H1 (cell line): ENCODE data around the gene TMEM86B.

Experiments used
- CTCF ChIP-seq, 3 experiments: IDR thresholded peaks; 1 replicate in 2 of 3; 2 replicates in 1 of 3; pipeline versions ENCODE4 v1.5.1 to v1.6.1; 2011; ENCODE audit warnings: low read length in 3 of 3, mild to moderate bottlenecking in 3 of 3, inconsistent platforms in 2 of 3, low read depth in 1 of 3, moderate library complexity in 1 of 3; ENCODE audit not compliant: insufficient read depth in 1 of 3; ENCODE audit errors: control extremely low read depth in 1 of 3
- EP300 ChIP-seq, 2 experiments: IDR thresholded peaks; 1 replicate in 1 of 2; 2 replicates in 1 of 2; pipeline ENCODE4 v1.6.1; 2011 to 2012; ENCODE audit warnings: low read depth in 2 of 2, low read length in 2 of 2, mild to moderate bottlenecking in 2 of 2, borderline replicate concordance in 1 of 2, inconsistent platforms in 1 of 2, moderate library complexity in 1 of 2
- EZH2 ChIP-seq: fragments of 200-600 bp; sonication (generic); IDR thresholded peaks from 2 replicates; pipeline ENCODE4 v1.7.1; 2012; ENCODE audit warnings: low read depth, mild to moderate bottlenecking, moderate library complexity, low read length, inconsistent platforms; ENCODE audit not compliant: severe bottlenecking
- FOSL1 ChIP-seq: IDR thresholded peaks from 2 replicates; pipeline ENCODE4 v1.6.1; 2011; ENCODE audit warnings: mild to moderate bottlenecking, low read depth, low read length, moderate library complexity; ENCODE audit not compliant: insufficient read depth
- KDM5A ChIP-seq: fragments of 200-600 bp; IDR thresholded peaks from 2 replicates; pipeline ENCODE4 v1.7.1; 2012; ENCODE audit warnings: mild to moderate bottlenecking, low read length, inconsistent platforms, mixed read lengths
- MAFK ChIP-seq: IDR thresholded peaks from 2 replicates; pipeline ENCODE4 v1.6.1; 2012; ENCODE audit warnings: low read depth, mild to moderate bottlenecking, improper control_type of control experiment, low read length
- POLR2A ChIP-seq, 2 experiments: IDR thresholded peaks; 1 replicate in 1 of 2; 2 replicates in 1 of 2; pipeline ENCODE4 v1.6.1; 2011; ENCODE audit warnings: low read depth in 2 of 2, low read length in 2 of 2, mild to moderate bottlenecking in 2 of 2; ENCODE audit errors: control extremely low read depth in 1 of 2
- SIN3A ChIP-seq, 2 experiments: IDR thresholded peaks in 1 of 2; conservative IDR thresholded peaks in 1 of 2; 2 replicates each; pipeline ENCODE4 v1.6.1; 2011 to 2012; ENCODE audit warnings: low read length in 2 of 2, improper control_type of control experiment in 1 of 2, low read depth in 1 of 2, mild to moderate bottlenecking in 1 of 2
- SUZ12 ChIP-seq: fragments of 200-600 bp; sonication (generic); IDR thresholded peaks from 2 replicates; pipeline ENCODE4 v1.6.1; 2012; ENCODE audit warnings: mild to moderate bottlenecking, inconsistent platforms, low read length, moderate library complexity, mixed read lengths
- TAF1 ChIP-seq: IDR thresholded peaks from 2 replicates; pipeline ENCODE4 v1.6.1; 2011; ENCODE audit warnings: mild to moderate bottlenecking, low read depth, low read length
- USF2 ChIP-seq: IDR thresholded peaks from 2 replicates; pipeline ENCODE4 v1.6.1; 2011; ENCODE audit warnings: low read length, improper control_type of control experiment

- TF ChIP-seq KDM5A (no peak), USF2 (no peak), CTCF (IDR thresholded peaks at IDR 0.05; ENCODE audit: control extremely low read depth in 1 of 3, insufficient read depth in 1 of 3, low read depth in 1 of 3, low read length in 3 of 3) (peak in 2 of 3 experiments; percentile 6 to 15; a peak in 2 of 4 replicates), FOSL1 (no peak), SUZ12 (no peak), EZH2 (no peak), POLR2A (IDR thresholded peaks at IDR 0.05; ENCODE audit: control extremely low read depth in 1 of 2, low read depth in 2 of 2, low read length in 2 of 2) (no peak), EP300 (IDR thresholded peaks at IDR 0.05; ENCODE audit: borderline replicate concordance in 1 of 2, low read depth in 2 of 2, low read length in 2 of 2) (no peak), TAF1 (no peak), SIN3A (conservative IDR thresholded peaks at IDR 0.05 in 1 of 2, IDR thresholded peaks at IDR 0.05 in 1 of 2; ENCODE audit: low read depth in 1 of 2, low read length in 2 of 2) (no peak), MAFK (no peak)
Observed at GRCh38 chr19:55272142-55272541, 43.6 kb upstream of the TMEM86B start.
